Measurements from ENCODE around the gene PKN3.

DNA sequence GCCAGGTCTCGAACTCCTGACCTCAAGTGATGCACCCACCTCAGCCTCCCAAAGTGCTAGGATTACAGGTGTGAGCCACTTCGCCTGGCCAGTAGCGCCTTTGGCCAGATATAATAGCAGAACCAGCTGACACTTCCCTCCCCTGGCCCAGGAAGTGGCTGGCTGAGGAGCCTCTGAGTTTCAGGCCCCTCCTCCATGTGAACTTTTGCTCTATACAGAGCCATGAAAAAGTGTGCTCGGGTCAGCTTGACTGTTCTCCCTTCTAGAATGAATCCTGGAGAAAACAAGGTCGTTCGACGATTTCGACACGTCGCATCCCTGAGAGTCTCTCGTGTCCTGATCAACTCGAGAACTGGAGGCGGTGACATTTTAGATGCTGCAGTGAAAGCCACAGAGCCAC lies 30.3 kb downstream of the PKN3 start:
- TF ChIP-seq, protein P1, sequence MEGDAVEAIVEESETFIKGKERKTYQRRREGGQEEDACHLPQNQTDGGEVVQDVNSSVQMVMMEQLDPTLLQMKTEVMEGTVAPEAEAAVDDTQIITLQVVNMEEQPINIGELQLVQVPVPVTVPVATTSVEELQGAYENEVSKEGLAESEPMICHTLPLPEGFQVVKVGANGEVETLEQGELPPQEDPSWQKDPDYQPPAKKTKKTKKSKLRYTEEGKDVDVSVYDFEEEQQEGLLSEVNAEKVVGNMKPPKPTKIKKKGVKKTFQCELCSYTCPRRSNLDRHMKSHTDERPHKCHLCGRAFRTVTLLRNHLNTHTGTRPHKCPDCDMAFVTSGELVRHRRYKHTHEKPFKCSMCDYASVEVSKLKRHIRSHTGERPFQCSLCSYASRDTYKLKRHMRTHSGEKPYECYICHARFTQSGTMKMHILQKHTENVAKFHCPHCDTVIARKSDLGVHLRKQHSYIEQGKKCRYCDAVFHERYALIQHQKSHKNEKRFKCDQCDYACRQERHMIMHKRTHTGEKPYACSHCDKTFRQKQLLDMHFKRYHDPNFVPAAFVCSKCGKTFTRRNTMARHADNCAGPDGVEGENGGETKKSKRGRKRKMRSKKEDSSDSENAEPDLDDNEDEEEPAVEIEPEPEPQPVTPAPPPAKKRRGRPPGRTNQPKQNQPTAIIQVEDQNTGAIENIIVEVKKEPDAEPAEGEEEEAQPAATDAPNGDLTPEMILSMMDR (IDR thresholded peaks at IDR 0.05), result no peak
- TF ChIP-seq POLR2A (IDR thresholded peaks at IDR 0.05; ENCODE audit: low read depth) (no peak), EP300 (IDR thresholded peaks at IDR 0.05) (no peak)
